Measurements from ENCODE around the gene KRT28.

KRT28 gene

GRCh38 chr17:40799859-40800258 is at the start of gene KRT28:
Gene KRT28 (minus strand): TSS chr17:40799959. CDS start chr17:40799893, 66 bp downstream.
- DNase-seq (ENCODE audit: low read depth in 3 of 3) = no peak

DNA sequence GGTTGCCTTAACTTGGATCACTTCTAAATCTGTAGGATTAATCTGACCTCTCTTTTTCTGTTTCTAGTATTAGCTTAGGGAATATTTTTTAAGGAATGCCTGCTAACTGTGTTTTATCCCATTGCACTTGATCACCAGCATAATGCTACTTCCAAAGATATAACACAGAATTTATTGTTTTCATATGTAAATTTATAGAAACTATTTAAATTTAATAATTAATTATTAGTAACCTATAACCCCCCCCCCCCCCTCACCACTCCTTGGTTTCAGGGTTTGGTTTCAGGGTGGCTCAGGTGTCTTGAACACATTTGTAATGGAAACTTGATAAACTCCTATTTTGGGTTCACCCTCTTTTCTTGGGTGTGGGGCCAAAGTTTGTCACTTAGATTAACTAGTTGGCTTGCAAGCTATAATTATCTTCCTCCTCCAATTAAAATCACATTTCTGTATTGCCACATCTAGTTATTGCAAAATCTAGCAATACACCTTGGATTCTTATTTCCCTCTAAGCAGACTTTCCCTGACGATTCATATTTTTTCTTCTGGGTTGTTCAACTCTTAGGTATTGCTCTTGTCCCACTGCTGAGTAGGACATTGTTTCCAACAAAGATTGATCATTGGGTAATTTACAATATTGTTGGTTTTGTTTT is 49.0 kb upstream of the KRT28 start:
- no peak for DNase-seq (ENCODE audit: low read depth in 3 of 3)

DNA sequence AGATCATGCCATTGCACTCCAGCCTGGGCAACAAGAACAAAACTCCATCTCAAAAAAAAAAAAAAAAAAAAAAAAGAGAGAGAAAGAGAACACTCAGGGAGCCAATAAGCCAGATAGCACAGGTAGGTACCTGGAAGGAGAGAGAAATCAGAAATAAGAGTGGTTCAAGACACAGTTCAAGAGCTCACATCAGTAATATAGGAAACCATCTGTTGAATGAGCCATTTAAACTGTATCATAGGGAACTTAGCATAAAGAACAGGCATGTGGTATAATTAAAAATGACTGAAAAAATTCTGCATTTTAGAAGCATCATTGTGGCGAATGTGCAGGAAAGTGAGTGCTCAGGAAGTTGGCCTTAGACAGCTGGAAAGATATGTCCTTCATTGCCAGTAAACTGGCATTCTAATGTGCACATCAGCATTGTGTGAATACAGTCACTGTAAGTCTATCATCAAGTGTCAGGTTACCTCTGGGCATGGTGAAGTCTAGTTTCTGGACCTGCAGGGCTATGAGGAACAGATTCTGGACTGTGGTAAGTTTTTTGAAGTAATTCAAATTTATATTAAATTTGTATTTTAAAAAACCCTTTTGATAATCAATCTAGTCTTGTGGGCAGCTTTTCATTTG is 46.9 kb upstream of the KRT28 start:
- DNase-seq (ENCODE audit: low read depth in 3 of 3) = no peak

GRCh38 chr17:40844671-40845107 is 44.9 kb upstream of the KRT28 start:
- DNase-seq (ENCODE audit: low read depth in 3 of 3) = no peak

DNA sequence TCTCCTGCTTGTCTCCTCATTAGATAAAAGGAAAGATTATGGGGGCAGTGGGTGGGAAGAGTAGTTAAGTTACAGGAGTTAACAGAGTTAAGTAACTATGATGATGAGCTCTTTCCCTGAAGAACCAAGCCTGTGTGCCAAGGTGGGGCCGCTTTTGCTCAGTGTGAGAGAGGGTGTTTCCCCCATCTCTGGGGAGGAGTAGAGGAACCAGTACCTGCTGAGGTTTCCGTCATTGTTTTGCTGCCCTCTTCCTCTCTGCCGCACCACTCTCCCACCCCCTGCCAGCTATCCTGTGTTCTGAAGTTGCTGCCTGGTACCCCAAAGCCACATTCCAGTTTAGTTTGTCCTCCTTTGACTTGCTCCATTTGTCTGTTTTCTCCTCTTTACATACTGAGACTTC is 43.5 kb upstream of the KRT28 start:
- DNase-seq (ENCODE audit: low read depth in 3 of 3) = no peak

- no peak for DNase-seq (ENCODE audit: low read depth in 3 of 3)
These were observed 41.5 kb upstream of the KRT28 start for GRCh38 chr17:40841246-40841645.

DNA sequence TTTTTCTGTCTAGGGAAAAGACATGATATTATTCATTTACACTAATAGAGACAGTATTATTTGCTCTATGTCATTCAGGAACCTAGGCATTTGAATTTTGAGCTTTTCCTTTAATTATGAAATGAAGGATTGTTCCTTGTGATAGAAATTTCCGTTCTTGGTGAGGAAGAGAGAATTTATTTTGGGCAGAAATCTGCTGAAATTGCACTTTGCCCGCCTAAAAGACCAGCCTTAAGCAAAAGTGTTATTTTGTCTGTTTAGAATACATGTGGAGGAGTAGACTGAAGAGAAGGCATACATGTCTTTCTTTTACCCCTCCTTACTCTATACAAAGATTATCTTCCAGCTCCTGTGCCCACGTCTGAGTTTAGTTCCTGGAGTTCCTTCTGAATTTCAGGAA is 39.4 kb upstream of the KRT28 start:
- DNase-seq (ENCODE audit: low read depth in 3 of 3) = no peak

DNA sequence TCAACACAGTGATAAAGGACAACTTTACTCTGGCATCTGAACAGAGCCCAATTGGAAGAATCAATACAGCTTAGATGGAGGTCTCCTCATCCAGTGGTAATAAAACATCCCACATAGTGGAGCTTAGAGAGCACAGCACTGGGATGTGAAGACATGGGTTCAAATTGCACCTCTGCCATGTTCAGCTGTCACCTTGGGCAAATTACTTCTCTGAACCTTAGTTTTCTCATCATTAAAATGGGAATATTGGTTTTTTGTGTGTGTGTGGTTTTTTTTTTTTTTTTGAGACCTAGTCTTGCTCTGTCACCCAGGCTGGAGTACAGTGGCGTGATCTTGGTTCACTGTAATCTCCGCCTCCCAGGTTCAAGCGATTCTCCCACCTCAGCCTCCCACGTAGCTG is 36.3 kb upstream of the KRT28 start:
- DNase-seq (ENCODE audit: low read depth in 3 of 3) = no peak

DNA sequence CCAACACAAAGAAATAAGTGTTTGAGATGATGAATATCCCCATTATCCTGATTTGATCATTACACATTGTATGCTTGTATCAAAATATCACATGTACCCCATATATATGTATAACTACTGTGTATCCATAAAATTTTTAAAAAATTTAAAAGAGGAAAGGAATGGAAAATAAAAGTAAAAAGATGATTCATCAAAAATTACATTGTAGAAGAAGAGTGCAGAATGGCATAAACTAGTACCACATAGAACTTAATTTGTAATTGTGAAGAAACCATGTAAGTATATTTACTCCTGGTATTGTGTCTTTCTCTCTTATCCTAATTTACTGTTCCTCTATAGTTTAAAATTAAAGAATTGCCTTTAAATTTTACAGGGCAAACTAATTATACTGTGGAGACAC is 34.1 kb upstream of the KRT28 start:
- no peak for DNase-seq (ENCODE audit: low read depth in 3 of 3)

DNA sequence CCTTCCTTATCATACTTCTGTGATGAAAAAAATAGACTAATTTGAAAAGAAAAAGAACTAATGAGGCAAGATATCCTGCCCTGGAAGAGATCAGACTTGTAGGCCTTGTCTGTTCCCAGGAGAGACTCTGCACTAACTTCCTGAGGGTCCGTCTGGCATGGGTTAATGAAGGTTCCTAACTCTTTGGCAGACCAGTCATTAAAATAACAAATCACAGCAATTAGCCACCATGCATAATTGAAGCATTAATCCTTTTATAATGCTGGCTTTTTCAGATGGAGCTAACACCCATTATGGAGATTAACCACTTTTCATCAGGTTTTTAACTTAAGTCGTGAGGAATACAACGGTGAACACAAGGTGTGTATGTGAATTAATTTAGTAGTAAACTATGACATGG is 33.1 kb upstream of the KRT28 start:
- DNase-seq (ENCODE audit: low read depth in 3 of 3) = no peak

- DNase-seq (ENCODE audit: low read depth in 3 of 3) = no peak
These were observed 30.5 kb upstream of the KRT28 start for GRCh38 chr17:40830085-40830776.

- no peak for DNase-seq (ENCODE audit: low read depth in 3 of 3)
These were observed 28.8 kb upstream of the KRT28 start for GRCh38 chr17:40828454-40829044.

- no peak for DNase-seq (ENCODE audit: low read depth in 3 of 3)
These were observed 28.1 kb upstream of the KRT28 start for GRCh38 chr17:40827746-40828453.

- DNase-seq (ENCODE audit: low read depth in 3 of 3) = no peak
These were observed 25.8 kb upstream of the KRT28 start for GRCh38 chr17:40825599-40825998.

GRCh38 chr17:40824015-40824832 is 24.5 kb upstream of the KRT28 start:
- no peak for DNase-seq (ENCODE audit: low read depth in 3 of 3)

DNA sequence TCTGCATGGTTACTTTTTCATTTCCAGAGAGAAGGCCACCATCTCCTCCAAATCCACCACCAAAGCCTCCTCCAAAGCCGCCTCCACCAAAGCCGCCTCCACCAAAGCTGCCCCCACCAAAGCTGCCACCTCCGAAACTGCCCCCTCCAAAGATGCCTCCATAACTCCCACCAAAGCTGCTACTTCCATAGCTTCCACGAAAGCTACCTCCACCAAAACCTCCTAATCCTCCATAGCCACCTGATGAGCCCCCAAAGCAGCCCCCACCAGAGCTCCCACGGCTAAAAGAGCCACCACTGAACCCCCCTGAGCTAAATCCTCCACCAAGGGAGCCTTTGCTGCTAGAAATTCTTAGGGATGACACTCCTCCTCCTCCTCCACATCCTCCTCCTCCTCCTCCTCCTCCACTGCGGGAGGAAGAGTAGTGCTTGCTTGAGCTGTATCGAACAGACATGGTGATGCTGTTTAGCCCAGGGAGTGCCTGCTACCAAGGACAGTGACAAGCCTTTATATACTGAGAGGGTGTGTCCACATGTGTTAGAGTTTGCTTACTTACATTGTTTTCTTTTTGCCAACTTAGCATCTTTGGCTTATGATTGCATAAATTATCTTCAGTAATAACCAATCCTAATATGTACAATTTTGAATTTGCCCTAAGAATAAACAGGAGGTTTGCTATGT is 22.5 kb upstream of the KRT28 start, which contains the start of gene KRT10:
KRT10 (minus strand) TSS at position 483 of the 681 bp plus-strand sequence; CDS start at position 454, 29 bp downstream.
- DNase-seq (ENCODE audit: low read depth in 3 of 3) = no peak

- DNase-seq (ENCODE audit: low read depth in 3 of 3) = no peak
These were observed 21.8 kb upstream of the KRT28 start for GRCh38 chr17:40821536-40821935.

GRCh38 chr17:40820228-40820838 is 20.6 kb upstream of the KRT28 start:
- DNase-seq (ENCODE audit: low read depth in 3 of 3) = no peak

- DNase-seq (ENCODE audit: low read depth in 3 of 3) = no peak
These were observed 19.9 kb upstream of the KRT28 start for GRCh38 chr17:40819528-40820125.

Data from stimulated activated CD4-positive, alpha-beta T cell treated with anti-CD3 and anti-CD28 coated beads, TNF-alpha, amount 100 ng/mL, for 24 hours (primary cell).